SHP77 treated with DMSO at 0.1 percent for 48 hours (cell line): ENCODE results near the gene SUMO3.

Source experiments
- DNase-seq: peaks from one replicate; lab custom pipeline; 2025; lab: John Stamatoyannopoulos, UW

The SUMO3 gene

DNA sequence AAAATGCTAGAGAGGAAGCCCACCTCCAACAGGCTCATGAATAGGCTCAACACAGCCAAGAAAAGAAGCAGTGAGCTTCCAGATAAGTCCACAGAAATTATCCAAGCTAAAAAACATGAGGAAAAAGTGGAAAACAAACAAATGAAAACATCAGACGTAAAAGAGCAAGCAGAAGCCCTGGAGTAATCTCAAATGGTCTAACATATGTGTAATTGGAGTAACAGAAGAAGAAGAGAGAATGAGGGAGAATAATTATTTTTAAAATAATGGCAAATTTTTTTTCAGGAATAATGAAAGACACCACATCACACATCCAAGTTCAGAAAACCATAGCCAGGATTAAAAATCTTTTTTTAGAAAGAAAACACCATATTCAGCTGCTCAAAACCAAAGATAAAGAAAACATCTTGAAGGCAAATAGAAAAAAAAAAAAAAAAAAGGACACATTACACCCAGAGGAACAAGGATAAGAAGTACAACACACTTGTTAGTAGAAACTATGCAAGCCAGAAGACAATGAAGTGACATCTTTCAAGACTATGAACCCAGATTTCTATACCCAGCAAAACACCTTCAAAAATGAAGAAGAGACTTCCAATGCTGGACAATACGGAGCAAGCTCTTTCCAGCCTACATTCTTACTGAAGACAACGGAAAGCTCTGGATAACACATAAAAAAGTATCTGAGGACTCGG is 10.6 kb upstream of the SUMO3 start:
- DNase-seq: no peak

DNA sequence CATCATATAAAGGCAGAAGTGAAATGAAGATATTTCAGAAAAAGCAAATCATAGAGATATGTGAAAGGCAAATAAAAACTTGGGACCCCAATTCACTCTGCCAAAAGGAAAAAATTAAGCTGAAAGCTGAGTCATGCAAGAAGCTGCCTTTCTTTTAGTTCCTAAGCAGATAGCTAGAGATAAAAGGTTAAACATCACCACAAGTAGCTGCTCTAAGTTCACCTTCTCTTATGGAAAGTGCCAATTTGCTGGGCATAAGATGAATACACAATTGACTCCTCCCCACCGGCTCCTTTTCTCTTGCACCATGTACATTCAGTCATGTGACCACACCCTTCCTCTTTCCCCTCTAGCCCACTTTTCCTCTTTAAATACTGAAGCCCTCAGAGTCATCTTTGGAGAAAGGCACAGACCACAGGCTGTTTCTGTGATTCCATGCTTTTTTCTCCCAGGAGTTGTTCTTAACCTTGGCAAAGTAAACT is 5.4 kb upstream of the SUMO3 start:
- no peak for DNase-seq

DNA sequence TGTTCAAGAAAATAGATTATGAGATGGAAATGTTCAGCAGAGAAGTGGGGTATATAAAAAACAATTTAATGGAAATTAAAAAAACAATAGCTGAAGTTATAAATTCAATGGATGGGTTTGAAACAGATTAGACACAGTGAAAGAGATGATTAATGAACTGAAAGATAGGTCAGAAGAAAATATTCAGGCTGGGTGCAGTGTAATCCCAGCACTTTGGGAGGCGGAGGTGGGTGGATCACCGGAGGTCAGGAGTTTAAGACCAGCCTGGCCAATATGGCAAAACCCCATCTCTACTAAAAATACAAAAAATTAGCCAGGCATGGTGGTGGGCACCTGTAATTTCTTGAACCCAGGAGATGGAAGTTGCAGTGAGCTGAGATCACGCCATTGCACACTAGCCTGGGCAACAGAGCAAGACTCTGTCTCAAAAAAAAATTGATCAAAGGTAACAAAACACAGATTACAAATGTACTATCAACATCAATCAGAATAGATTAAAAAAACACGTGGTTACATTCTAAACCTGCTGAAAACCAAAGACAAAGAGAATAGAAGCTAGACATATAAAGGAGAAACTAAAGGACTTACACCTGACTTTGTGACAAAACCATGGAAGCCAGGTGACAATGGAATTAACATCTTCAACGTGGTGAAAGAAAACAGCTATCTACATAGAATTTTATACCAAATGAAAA is 4.8 kb upstream of the SUMO3 start:
- DNase-seq: no peak

DNA sequence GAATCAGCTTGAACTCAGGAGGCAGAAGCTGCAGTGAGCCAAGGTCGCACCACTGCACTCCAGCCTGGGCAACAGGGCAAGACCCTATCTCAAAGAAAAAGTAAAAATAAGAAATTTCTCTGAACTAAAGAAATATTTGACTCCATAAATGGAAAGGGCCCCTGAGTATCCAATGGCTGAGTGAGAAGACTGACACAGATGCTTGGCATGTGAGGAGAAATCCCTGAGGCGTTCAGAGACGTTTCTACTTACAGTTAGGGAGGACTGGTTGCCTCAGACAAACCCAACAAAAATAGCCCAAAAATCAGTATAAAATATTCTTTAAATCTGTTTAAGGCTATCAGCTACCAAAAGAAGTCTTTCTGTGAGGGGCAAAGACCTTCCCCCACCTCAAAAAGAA is 3.0 kb upstream of the SUMO3 start:
- no peak for DNase-seq

DNA sequence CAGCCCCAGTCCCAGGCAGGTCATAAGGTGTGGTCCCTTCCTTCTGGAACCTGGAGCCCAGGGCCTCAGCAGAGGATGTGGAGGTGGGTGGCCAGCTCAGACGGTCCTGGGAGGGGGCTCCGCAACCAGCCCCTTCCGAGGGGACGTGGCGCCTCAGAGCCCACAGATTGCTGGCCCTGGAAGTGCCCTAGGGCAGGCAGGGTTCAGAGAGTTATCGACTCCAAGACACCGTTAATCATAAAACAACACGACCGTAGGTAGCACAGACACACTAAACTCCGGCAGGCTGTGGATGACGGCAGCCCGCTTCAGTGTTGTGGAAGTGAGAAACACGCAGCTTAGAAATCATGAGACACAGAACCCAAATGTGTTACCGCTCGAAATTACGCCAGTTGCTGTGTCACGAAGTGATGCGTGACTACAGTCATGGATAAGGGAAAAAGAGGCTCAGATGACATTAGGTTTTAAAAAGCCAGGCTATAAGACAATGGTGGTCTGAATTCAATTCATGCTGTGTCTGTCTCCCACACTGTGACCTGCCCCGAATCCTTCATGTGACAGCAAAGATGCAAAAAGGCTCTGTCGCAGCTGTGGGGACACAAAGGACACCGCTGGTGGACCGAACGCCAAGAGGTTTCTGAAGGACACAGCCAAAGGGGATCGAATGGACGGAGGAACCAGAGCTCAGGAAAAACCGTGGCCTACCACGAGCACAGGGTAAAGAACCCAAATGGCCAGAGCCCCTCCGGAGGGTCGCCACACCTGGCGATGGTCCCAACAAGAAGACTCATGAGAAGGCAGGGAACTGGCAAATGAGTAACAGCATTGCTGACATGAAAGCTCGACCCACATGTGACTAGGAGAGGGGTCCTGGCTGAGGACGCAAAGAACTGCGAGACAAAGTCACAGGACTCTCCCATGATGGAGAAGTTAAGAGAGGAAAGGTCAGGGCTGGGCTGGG is 1.7 kb upstream of the SUMO3 start:
- DNase-seq: no peak

DNA sequence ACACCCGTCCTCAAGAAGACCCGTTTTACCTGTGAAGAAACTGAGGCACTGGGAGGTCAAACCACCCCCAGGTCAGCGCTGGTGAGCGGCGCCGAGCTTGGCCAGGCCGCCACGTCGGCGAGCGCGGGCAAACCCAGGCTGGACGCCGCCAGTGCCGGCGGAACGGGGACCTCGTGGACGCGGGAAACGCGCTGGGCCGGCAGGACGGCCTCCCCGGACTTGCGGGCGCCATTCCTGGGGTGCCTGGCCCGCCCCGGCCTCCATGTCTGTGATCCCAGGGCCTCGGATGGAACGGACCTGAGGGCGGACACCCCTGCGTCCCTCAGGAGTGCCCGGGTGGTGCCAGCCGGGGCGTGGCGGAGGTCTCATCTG is 764 bp upstream of the SUMO3 start:
- no peak for DNase-seq

DNA sequence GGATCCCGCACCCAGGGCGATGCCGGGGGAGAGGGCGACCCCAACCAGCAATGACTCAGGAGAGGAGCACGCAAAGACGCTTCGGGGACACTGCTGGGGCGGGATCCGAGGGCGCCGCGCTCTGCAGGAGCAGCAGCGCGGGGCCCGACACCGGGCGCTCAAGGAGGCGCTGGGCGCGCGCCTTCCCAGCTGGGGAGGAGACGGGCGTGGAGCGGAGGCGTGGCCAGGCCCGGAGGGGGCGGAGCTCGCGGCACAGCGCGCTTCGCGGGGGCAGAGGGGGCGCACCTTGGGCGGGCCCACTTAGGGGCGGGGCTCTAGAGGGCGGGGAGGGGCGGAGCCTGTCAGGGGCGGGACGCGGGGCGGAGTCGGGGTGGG is 369 bp downstream of the SUMO3 start:
- DNase-seq: no peak

DNA sequence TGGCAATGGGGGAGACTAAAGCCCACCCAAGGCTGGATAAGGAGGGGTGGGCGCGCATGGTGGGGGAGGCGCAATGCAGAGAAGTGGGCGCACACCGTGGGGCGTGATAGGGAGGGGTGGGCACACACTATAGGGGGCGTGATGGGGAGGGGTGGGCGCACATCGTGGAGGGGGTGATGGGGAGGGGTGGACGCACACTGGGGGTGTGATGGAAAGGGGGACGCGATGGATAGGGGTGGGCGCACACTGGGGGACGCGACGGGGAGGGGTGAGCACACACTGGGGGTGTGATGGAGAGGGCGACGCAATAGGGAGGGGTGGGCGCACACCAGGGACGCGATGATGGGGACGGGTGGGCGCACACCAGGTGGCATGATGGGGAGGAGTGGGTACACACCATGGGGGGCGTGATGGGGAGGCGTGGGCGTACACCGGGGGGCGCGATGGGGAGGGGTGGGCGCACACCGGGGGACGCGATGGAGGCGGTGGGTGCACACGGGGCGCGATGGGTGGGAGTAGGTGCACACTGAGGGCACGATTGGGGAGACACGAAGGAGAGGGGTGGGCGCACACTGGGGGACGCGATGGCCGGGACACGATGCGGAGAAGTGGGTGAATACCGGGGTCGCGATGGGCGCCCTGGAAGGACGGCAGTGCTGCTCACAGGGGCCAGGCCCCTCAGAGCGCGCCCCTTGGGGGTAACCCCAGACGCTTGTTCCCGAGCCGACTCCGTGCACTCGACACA is 929 bp downstream of the SUMO3 start:
- no peak for DNase-seq

DNA sequence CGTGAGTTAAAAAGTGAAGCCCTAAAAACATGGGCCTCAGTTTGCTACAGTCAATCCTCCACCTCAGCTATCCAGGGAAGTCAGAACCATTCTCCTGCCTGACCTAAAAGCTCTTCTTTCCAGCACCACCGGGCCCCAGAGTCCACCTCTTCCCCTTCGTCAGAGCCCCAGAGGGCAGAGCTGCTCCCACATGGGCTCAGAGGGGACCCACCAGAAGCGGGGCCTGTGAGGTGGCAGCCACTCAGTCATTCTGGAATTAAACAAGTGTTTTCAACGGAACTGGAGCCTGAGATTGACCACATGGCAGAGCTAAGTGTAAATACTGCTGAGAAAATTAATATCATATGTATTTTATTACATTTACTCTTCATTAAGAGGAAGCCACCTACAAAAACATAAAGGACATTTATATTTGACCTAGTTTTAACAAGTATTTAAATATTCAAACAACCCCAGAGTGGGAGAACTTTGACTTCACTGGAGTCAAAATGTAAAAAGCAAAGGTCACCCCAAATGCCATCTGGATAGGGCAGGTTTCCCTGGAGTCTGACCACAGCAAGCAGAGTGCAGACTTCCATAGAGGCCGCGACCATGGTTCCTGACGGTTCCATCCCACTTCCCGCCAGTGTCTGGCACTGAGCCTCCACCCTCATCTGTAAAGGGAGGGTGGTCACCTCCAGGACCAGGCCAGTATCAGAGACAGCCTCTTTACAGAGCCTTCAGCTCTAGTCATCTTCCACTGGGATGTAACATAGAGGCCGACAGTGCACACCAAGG is 1.8 kb downstream of the SUMO3 start:
- DNase-seq: no peak

DNA sequence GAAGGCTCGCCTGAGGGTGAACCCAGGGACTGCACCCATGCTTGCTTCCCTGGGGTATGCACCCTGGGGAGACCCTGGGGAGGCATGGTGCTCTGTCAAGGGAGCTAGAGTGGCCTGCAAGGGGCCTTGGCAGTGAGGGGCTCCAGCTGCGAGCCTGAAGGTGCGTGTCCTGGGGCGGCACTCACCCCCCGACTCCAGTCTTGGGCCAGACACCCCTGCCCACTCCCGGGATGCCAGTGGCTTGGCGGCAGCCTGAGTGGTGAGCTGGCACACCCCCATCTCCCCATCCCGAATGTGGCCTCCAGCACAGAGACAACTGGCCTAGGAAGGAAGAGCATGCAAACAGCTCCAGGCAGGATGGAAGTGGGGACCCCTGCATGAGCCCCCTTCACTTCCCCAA is 2.6 kb downstream of the SUMO3 start:
- DNase-seq: no peak

DNA sequence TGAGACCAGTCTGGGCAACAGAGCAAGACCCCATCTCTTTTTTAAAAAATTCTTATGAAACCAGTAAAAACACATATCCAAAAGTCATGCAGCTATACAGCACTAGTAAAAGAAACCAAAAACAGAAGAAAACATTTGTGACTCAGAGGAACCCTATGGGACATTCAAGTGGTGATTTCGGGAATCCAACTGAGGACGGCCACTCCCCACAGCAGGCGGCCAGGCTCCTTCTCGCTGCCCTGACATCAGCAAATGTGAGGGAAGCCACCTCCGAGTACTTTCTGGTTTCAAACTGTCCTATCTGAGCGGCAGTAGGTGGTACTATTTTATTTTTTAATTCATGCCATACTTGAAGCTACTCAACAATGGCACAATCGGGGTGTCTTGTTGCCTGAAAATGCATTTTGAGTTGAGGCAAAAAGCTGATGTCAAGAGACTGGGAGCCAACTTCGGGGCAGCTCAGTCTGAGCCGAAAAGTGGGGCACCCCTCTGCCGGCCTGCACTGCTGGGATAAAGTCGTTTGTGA is 3.3 kb downstream of the SUMO3 start:
- DNase-seq: no peak

DNA sequence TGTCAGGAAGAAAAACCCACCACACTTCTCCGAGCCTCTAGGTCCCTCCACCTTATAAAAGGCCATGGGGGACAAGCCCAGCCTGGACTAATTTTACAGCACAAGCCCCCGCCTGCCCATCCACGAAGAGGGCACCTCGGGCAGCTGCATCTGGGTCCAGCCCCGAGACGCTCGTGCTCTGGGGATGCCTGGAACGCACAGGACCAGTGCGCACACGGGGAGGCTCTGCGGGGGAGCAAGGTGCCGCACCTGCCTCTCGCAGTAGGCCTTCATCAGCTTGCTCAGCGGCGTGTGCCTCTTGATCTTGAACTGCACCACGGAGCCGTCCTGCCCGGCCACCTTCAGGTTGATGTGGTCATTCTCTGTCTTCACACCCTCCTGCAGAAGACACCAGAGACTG is 4.1 kb downstream of the SUMO3 start:
- no peak for DNase-seq

DNA sequence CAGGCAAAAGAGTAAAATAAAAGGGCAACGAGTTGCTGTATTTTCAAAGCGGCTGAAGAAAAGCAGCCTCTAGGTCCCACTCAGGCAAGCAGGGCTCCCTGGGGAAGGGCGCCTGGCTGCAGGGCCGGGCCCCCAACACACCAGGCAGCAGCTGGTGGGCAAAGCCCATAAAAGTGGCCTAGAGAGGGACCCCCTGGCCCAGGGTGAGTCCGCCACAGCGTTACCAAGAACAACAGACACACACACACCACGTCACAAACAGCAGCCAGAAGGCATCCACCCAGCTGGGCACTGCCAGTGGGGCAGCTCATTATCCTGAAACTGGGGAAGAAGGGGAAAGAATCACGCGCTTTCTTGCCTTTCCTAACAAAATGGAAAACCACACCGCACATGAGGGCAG is 4.7 kb downstream of the SUMO3 start:
- DNase-seq: no peak

DNA sequence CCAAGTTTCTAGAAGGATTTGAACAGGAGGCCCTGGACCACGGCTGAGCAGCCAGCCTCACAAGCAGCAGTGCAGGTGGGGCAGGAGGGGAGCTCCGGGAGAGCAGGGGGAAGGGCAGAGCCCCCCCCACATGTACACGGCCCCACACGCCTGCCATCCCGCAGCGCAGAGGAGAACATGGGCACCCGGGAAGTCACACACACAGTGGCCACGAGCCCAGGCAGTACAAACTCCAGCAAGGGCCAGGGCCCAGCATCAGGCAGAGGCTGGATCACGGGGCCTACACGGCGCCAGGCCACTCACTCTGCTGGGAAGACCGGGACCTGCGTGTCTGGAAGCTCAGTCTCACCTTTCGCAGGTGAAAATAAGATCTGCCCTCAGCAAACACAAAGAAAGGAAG is 5.2 kb downstream of the SUMO3 start:
- no peak for DNase-seq

DNA sequence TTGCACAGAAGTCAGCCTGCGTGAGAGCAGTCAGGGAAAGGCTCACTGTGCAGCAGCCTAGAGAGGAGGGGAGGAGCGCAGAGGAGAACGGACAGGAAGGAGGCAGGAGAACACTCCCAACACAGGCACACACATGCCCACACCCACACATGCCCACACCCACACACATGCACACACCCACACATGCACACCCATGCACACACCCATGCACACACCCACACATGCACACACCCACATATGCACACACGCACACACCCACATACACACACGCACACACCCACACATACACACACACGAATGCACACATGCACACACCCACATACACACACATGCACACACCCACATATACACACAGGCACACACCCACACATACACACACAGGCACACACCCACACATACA is 7.1 kb downstream of the SUMO3 start:
- no peak for DNase-seq

DNA sequence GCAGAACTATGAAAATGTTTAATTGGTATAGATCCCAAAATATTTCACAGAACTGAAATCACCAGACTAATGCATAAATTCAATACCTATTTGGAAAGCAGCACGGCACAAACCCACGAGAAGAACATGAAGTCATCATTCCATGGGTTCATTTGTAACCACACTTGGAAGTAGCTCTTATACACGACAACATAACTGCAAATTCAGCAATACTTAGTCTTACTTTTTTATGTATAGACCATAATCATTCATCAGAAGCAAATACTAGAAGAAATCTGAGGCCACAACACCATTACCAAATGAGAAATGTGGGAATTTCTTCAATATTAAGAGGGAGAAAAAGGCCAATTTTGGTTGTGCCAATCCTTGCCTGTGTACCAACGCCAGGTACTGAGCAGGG is 12.0 kb downstream of the SUMO3 start:
- no peak for DNase-seq

DNA sequence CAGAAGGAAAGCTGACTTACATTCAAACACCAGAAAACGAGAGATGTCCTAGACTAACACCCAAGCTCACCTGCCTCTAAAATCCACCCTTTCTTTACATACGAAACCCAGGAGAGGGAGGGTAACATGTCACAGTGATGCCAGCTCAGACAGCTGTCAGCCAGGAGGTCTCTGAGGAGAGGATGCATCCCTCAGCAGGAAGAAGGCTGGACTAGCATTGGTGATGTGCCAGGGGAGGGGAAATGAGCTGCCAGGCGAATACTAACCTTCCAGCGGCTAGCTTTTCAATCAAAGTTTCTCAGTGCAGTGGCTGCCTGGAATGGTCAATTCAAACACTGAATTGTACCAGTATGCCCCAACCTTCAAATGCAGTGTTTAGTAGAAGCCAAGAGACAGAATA is 12.6 kb downstream of the SUMO3 start:
- no peak for DNase-seq

DNA sequence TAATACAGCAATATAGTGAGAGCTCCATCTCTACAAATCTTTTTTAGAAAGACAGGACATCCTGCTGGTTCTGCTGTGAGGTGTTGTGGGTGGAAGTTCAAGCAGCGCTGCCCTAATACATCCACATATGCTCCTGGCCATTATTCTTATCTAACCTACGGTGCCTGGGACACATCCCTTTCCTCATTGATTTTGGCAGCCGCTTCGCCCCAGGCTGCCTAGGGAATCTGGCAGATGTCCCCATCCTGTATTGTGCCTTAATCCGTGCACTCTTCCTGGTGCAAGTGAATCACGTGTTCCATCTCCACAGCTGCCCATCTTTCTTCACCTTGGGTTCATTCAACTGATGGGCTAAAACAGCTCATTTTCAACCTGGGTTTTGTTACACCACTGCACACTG is 13.1 kb downstream of the SUMO3 start:
- no peak for DNase-seq

DNA sequence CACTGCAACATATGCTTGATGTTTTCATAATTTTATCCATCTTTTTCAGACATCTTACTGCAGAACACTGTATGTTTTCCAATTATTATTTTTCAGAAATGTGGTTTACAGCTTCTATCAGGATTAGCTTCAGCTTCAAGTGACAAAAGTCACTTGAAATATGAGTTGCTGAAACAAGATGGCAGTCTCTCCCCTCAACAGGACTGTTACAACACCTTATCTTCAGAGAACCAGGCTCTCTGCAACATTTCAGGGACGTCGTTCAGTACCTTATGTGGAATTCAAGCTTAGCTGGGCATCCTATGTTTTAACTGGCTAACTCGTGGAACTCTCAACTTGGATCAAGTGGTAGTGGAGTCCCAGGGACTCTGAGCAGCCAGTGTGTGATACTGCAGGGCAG is 14.2 kb downstream of the SUMO3 start:
- no peak for DNase-seq

DNA sequence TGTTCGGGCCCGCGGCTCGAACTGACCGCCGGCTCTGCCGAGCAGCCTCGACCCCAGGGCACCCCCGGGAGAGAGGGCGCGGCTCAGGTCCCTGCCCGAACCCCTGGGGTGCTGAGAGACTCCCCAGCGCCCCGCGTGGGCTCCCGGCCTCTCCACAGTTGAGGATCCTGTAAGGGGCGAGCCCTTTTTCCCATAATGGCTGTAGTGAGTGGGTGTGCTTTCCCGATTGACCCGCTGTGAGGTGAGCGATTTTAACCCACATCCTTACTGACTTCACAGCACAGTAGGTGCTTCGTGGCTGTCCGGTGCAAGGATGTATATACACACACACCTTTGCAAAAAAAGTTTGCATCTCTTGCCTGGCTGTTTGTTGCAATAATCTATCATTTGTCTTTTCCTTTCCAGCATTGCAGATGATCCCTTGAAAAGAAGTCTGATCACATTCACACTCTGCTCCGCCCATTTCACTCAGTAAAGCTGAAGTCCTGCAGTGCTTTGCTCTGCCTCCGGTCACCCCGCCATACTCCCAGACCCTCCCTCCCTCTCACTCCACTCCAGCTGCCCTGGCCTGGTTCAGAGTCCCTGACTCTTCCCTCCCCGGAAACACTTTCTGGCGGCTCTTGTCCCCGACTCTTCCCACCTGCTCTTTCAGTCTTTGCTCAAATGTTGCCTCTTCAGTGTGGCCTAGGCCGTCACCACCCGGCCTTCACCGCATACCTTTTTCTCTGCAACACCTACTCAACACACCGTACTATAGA is 15.3 kb downstream of the SUMO3 start:
- DNase-seq: no peak
